WI38 (cell line): Measurements from ENCODE around the gene TCTN3.

ENCODE experiments used
- H3K4me3 ChIP-seq: 2 replicates; pipeline ENCODE4 v1.5.1; 2011; ENCODE audit warnings: low read depth, mild to moderate bottlenecking, control low read depth, low read length
- TF ChIP-seq, protein P1 (sequence below): IDR thresholded peaks from 2 replicates; pipeline ENCODE4 v1.5.1; 2012; ENCODE audit warnings: low read depth, mild to moderate bottlenecking, control low read depth, low read length

TCTN3 gene

DNA sequence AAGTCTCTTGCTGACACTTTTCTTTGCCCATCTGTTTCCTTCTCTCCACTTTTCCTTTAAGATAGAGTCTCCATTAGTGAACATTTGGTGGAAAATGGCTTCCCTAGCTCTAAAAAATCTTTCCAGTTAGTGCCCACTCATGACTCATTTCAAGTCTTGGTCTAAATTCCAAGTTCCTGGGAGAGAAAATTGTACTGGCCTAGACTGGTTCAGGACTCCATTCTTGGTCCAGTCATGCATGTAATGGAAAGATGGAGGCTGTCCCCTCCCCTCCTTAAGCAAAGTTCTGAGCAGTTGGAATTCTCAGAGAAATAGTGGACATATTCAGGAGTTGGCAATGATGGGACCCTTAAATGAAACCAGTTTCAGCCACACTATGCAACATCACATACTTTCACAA is 33.4 kb downstream of the TCTN3 start:
- no peak overlapping the region for H3K4me3 ChIP-seq
- TF ChIP-seq, protein P1, sequence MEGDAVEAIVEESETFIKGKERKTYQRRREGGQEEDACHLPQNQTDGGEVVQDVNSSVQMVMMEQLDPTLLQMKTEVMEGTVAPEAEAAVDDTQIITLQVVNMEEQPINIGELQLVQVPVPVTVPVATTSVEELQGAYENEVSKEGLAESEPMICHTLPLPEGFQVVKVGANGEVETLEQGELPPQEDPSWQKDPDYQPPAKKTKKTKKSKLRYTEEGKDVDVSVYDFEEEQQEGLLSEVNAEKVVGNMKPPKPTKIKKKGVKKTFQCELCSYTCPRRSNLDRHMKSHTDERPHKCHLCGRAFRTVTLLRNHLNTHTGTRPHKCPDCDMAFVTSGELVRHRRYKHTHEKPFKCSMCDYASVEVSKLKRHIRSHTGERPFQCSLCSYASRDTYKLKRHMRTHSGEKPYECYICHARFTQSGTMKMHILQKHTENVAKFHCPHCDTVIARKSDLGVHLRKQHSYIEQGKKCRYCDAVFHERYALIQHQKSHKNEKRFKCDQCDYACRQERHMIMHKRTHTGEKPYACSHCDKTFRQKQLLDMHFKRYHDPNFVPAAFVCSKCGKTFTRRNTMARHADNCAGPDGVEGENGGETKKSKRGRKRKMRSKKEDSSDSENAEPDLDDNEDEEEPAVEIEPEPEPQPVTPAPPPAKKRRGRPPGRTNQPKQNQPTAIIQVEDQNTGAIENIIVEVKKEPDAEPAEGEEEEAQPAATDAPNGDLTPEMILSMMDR, result no peak

DNA sequence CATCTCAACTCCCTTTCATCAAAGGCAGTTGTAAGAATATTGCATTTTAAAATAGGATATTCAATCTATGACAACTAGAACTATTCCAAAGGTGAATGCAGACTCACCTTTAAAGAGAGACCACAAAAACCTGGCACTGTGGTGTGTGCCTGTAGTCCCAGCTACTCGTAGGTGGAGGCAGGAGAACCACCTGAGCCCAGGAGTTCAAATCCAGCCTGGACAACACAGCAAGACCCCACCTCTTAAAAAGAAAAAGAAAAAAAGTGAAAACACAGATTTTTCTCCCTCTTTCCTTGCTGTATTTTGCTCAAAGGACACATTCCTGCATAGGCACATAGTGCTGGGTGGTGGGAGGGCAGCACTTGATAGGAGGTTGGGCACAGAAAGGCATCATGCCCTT is 36.5 kb downstream of the TCTN3 start:
- H3K4me3 ChIP-seq, result peak overlapping the region; percentile 67
- TF ChIP-seq, protein P1, result no peak

DNA sequence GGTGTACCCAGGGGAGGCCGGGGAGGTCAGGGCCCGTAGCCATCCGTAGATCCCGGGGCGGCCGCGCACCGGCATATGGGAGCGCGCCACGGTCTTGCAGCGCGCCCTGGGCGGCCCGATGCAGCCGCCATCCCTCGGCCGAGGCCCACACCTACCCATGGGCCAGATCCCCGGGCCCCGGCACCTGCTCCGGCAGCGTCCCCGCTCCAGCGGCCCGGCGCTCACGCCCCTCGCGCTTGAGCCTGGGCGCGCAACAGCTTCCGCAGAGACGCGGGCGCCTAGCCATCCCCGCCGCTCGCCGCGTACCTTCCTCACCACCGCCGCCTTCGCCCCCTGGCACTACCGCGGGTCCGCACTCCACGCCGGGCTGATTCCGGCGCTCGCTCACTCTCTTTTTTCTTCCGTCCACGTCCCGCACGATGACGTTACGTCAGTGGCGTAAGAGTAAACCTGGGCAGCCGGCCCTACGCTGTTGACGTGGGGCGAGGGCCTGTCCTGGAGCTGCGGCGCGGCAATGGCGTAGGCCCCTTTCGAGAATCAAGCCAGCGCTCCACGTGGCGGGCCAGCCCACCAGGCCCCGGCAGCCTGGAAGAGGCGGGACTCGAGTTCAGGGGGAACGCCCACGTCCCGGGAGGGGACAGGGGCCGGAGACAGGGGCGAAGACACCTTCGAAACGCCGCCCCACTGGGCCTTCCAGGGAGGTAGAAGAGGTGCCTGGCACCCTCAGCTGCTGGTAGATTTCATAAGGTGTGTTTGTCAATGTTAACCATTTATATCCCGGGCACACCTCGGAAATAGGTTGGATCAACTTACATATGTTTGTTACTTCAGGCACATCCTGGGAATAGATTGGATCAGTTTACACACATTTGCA is 37.2 kb downstream of the TCTN3 start, which contains the start of gene ALDH18A1:
Gene ALDH18A1 (minus strand): TSS at position 421 of the 874 bp plus-strand sequence. CDS start 3,334 bp downstream, outside the sequence.
- peak within 1 kb of the TSS; percentile 67 for H3K4me3 ChIP-seq
- TF ChIP-seq, protein P1, result no peak

DNA sequence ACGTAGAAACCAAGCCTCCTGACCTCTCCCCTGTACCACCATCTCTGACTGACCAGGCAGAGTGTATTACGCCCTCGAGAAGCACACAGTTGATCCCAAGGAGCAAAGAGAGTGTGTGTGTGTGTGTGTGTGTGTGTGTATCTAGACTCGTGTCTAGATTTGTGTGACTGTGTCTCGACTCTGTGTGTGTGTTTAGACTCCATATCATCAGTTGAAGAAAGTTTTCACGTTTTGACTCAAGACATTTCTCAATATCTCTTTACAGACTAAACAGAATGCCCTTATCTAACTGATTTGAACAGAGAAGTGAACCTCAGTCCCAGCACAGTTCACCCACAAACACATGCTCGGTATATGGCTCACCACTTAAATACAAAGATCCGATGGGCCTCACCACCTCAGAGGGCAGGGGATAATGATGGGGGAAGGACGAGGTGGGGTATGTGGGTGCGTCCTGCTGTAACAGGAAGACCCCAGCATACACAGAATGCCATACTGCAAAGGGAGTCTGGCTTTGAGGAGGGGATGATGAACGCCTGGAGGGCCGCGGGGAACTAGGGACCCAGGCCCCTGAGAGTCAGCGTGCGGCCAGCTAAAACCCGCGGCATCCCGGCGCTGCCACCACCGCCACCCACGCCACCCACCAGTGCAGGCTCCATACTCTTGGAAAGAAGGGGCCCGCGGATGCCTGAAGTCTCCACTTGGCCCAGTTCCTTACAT is 38.0 kb downstream of the TCTN3 start:
- TF ChIP-seq, protein P1, result no peak

DNA sequence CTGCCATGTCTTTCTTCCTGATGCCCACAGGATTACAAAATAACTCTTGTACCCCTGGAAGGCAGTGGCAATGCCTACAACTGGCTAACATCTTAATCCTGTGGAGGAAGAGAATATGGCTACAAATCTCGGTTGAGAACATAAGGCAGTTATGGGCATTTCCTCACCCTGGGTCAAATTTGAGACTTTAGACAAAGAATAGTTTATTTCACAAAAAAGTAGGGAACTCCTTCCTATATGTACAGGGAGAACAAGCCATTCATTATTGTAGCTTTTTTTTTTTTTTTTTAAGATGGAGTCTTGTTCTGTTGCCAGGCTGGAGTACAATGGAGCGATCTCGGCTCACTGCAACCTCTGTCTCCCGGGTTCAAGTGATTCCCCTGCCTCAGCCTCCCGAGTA is 39.8 kb downstream of the TCTN3 start:
- TF ChIP-seq, protein P1, result no peak
- no peak overlapping the region for H3K4me3 ChIP-seq

More for the DNA sequence above, 38.0 kb downstream of the TCTN3 start:
- H3K4me3 ChIP-seq, result peak overlapping the region; percentile 67

DNA sequence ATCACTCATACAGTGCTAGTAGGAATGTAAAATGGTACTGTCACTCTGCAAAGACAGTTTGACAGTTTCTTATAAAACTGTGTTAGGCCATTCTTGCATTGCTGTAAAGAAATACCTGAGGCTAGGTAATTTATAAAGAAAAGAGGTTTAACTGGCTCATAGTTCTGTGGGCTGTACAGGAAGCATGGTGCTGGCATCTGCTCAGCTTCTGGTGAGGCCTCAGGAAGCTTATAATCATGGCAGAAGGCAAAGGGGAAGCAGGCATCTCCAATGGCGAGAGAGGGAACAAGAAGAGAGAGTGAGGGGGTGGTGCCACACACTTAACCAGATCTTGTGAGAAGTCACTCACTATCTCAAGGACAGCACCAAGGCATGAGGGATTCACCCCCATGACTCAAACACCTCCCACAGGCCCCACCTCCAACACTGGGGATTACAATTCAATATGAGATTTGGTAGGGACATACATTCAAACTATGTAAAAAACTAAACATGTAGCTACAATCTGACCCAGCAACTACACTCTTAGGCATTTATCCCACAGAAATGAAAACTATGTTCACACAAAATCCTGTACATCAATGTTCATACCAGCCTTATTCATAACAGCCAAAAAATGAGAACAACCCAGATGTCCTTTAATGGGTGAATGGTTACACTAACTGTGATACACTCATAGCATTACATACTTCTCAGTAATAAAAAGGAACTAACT is 42.2 kb downstream of the TCTN3 start:
- TF ChIP-seq, protein P1, result no peak
- H3K4me3 ChIP-seq, result no peak overlapping the region
